GM10248 (cell line): ENCODE measurements around the gene PFN3.

Experiments used
- CTCF ChIA-PET: fragments of 300-600 bp; sonication (Branson Sonifier 250); formaldehyde crosslinking; extraction: SDS; loops from one replicate; lab custom pipeline; 2021; ENCODE audit warnings: antibody characterized with exemption; lab: Yijun Ruan, JAX
- POLR2A ChIA-PET: fragments of 350-650 bp; sonication (Branson Sonifier 250); formaldehyde crosslinking; extraction: SDS; loops from one replicate; lab custom pipeline; 2020; ENCODE audit warnings: antibody characterized with exemption; lab: Yijun Ruan, JAX
- DNase-seq: peaks from one replicate; pipeline ENCODE4 v3.0.0; 2012; ENCODE audit errors: extremely low spot score
- CTCF ChIP-seq: IDR thresholded peaks from 2 replicates; pipeline ENCODE4 v1.5.1; 2012; ENCODE audit warnings: mild to moderate bottlenecking, low read depth; ENCODE audit errors: extremely low read depth, missing control alignments, control extremely low read depth

Gene PFN3

GRCh38 chr5:177371120-177372033 is 29.1 kb downstream of the PFN3 start:
- POLR2A ChIA-PET: interaction anchor here (0.5 kb wide), 1 partner anchor 13 kb away, joined by 4 read pairs; the partner anchor contains the start of gene SLC34A1
- CTCF ChIA-PET: interaction anchor here (0.6 to 35.5 kb wide), 19 partner anchors 6 to 259 kb away, joined by 3 to 734 read pairs (median 3); partner anchors contain the start of genes DOK3, LMAN2, PFN3 and RGS14
- no peak for TF ChIP-seq CTCF
- DNase-seq: no peak

- DNase-seq: peak; percentile 76
- CTCF ChIA-PET: interaction anchor here (0.7 to 35.5 kb wide), 13 partner anchors 5 to 139 kb away, joined by 3 to 734 read pairs (median 3); partner anchors contain the start of genes DOK3, LMAN2, PFN3 and RGS14
- POLR2A ChIA-PET: interaction anchor here (0.5 kb wide), 1 partner anchor 14 kb away, joined by 4 read pairs; the partner anchor contains the start of gene SLC34A1
- TF ChIP-seq CTCF: peak; percentile 44
Measured at GRCh38 chr5:177370488-177371119, 29.9 kb downstream of the PFN3 start.

GRCh38 chr5:177369645-177370440 is 30.6 kb downstream of the PFN3 start:
- POLR2A ChIA-PET: no interaction called here
- TF ChIP-seq CTCF: no peak

GRCh38 chr5:177368869-177369644 is 31.4 kb downstream of the PFN3 start:
- DNase-seq: peak; percentile 62
- CTCF ChIA-PET: interaction anchor here (1.0 to 35.5 kb wide), 21 partner anchors 3 to 238 kb away, joined by 3 to 734 read pairs (median 4); partner anchors contain the start of genes LMAN2, PFN3, RGS14 and SLC34A1
- peak; percentile 77 for TF ChIP-seq CTCF
- POLR2A ChIA-PET: no interaction called here

More at GRCh38 chr5:177369645-177370440, 30.6 kb downstream of the PFN3 start:
- CTCF ChIA-PET: interaction anchor here (0.9 to 35.5 kb wide), 27 partner anchors 4 to 139 kb away, joined by 3 to 734 read pairs (median 4); partner anchors contain the start of genes DOK3, LMAN2, PFN3 and RGS14
- no peak for DNase-seq

GRCh38 chr5:177367981-177368868 is 32.2 kb downstream of the PFN3 start:
- POLR2A ChIA-PET: no interaction called here
- DNase-seq: no peak

More at GRCh38 chr5:177367981-177368868, 32.2 kb downstream of the PFN3 start:
- TF ChIP-seq CTCF: no peak
- CTCF ChIA-PET: interaction anchor here (1.0 to 35.5 kb wide), 17 partner anchors 2 to 237 kb away, joined by 3 to 734 read pairs (median 5); partner anchors contain the start of genes LMAN2, PFN3, RGS14 and SLC34A1
